GM21619 (cell line): ENCODE data around the gene OVCH2.
"Not testable (repeated sequence)": the region's sequence is repeated elsewhere in the genome, so short reads cannot be mapped to it uniquely, and the experiment has no call there.

Source experiments
- ATAC-seq: cut with Tn5 transposase; IDR thresholded peaks from one replicate; pipeline ENCODE4 v1.9.1; 2021; ENCODE audit not compliant: unreplicated experiment

The OVCH2 gene

GRCh38 chr11:7706377-7706776, at the start of gene OVCH2:
TSS of gene OVCH2 (minus strand) at chr11:7706477. CDS start at chr11:7706394, 83 bp downstream.
- ATAC-seq: no peak

DNA sequence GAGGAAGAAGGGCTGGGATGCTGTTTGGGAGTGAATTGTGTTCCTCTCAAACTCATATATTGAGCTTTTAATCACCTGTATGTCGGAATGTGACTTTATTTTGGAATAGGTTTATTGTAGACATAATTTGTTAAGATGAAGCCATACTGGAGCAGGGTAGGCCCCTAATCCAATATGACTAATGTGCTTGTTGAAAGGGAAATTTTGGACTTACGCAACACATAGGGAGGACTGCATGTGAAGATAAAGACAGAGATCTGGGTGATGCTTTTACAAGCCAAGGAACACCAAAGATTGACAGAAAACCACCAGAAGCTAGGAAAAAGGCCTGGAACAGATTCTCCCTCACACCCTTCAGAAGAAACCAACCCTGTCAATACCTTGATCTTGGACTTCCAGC, 43.2 kb upstream of the OVCH2 start:
- no peak for ATAC-seq

DNA sequence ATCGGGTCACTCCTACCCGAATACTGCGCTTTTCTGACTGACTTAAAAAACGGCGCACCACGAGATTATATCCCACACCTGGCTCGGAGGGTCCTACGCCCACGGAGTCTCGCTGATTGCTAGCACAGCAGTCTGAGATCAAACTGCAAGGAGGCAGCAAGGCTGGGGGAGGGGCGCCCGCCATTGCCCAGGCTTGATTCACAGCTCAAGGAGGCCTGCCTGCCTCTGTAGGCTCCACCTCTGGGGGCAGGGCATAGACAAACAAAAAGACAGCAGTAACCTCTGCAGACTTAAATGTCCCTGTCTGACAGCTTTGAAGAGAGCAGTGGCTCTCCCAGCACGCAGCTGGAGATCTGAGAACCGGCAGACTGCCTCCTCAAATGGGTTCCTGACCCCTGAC, 28.5 kb upstream of the OVCH2 start:
- not testable (repeated sequence) for ATAC-seq

GRCh38 chr11:7714786-7715185, 8.5 kb upstream of the OVCH2 start:
- ATAC-seq: no peak

GRCh38 chr11:7703740-7704139, 2.5 kb downstream of the OVCH2 start:
- ATAC-seq: no peak

GRCh38 chr11:7696424-7696823, 9.9 kb downstream of the OVCH2 start:
- ATAC-seq: no peak

DNA sequence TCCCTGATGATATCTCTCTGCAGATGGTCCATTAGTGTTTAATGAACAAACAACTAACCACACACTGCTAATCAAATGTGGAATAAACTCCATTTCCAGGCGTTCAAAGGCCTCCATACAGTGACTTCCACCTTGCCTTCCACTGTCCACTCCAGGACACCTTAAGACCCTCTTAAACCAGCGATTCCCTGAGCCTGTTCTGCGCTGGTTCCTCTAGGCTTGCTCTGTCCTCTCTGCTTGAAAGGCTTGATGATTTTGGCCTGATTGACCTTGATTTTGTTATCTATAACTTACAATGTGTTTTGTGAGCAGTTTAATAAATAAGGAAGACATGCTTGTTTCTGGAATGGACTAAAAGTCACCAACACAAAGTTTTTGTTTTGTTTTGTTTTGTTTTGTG, 12.0 kb downstream of the OVCH2 start:
- no peak for ATAC-seq

GRCh38 chr11:7692426-7692825, 13.9 kb downstream of the OVCH2 start:
- ATAC-seq: no peak

DNA sequence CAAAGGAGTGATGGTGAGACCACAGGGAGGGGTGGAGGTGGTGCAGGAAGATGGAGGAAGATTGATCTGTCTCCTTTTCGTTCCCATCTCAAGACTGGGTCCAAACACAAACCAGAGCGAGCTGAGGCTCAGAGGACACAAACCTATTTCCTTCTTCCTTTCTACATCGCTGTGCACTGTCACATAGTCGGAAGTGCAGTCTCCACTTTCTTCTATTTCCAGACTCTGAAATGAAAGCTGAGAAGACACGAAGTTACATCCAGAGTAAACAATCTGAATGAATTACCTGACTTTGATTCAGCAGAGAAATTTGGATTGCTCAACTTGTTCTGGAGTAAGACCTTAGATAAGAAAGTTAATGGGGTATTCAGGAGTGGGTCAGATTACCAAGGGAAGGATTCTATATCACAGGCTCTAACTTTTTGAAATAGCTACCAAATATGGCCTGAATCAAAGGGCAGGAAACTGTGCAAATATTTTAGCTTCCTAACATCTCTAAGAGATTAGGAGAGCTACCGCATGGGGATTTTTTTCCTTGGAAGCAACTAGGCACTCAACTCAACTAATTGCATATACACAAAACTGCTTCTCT, 14.4 kb downstream of the OVCH2 start:
- ATAC-seq: no peak

GRCh38 chr11:7690648-7691047, 15.6 kb downstream of the OVCH2 start:
- ATAC-seq: no peak

DNA sequence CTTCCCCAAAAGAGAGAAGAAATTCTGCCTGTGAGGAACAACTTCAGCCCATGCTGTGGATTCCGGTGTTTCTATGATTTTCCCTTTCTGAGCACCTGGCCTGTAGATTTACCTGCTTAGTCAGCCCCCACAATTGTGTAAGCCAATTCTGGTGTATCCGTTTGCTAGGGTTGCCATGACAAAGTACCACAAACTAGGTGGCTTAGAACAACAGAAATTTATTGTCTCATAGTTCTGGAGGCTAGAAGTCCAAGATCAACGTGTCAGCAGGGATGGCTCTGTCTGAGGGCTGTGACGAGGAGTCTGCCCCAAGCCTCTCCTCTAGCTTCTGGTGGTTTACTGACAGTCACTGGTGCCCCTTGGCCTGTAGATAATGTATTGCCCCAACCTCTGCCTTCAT, 17.0 kb downstream of the OVCH2 start:
- no peak for ATAC-seq

DNA sequence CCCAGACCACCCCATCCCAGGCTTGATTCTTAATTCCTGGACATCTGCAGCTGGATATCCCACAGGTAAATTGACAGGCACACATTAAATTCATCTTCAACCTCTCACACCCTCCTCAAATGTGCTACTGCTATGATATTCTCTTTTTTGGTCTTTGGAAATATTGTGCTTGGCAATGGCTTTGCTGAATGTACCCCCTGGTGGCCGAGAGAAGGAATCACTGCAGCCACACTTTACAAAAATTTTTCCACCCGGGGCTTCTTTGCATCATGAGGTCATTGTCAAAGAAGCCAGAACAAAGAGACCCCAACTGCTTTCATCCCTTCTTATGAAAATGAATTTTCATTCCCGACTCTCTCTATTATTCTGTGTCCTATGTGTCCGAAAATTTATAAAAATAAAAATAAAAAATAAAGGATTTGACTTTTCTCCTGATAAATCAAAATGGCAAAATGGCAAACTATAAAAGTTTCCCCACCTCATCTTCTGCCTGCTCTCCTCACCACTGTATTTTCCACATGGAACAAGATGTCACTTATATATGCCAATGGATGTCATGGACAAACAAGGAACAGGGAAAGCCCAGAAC, 17.9 kb downstream of the OVCH2 start:
- peak; percentile 75 for ATAC-seq

DNA sequence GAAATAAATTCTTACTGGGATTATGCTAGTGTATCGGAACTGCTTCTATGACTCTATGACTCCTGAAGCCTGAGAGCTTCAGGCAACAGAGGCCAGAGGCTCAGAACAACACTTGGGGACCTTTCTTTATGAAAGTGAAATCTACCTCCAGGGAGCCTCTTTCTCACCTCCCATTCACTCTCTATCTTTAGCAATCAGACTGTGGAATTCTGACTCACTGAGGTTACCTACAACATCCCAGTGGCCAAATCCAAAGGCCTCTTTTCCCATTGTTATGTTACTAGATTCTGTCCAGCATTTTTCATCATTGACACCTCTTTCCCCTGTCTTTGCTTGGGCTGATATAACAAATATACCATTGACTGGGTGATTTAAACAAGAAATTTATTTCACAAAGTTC, 18.9 kb downstream of the OVCH2 start:
- ATAC-seq: no peak

- no peak for ATAC-seq
Measured at GRCh38 chr11:7686761-7687160, 19.5 kb downstream of the OVCH2 start.

DNA sequence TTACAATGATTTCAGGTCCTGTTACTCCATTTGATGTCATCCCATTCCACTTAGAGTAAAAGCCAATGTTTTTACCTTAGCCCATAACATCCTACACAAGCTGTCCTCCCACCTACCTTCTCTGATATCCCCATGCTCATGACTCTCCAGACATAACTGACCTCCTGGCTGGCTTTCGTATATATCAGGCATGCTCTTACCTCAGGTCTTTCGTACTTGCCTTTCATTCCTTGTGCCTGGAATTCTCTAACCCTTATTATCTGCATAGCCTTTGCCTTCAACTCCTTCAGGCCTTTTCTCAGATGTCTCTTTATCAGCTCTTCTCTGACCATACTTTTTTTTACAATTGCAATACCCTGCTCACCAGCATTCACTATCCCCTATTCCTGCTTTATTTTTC, 22.7 kb downstream of the OVCH2 start:
- no peak for ATAC-seq

DNA sequence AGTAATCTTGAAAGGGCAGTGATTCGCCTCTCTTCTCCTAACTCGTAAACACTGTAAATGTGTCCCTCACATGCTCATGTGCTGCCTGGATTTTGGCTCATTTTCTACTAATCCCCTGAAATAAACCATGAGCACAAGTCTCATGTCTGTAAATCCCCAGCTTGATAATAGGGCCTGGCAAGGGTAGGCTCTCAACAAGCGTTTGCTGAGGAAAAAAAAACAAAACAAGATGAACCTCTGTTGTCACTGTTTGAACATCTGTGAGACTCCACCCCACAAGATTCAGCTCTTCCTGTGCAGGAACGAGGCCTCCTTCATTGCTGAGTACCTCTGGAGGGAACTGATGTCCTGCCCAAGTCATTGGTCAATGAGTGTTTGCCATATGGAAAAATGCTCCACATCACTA, 28.5 kb downstream of the OVCH2 start:
- no peak for ATAC-seq

DNA sequence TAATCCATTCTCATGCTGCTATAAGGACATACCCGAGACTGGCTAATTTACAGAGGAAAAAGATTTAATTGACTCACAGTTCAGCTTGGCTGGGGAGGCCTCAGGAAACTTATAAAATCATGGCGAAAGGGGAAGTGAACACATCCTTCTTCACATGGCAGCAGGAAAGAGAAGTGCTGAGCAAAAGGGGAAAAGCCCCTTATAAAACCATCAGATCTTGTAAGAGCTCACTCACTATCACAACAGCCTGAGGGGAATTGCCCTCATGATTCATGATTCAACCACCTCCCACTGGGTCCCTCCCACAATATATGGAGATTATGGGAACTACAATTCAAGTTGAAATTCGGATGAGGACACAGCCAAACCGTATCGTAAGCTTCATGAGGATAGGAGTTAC, 29.2 kb downstream of the OVCH2 start:
- ATAC-seq: no peak

DNA sequence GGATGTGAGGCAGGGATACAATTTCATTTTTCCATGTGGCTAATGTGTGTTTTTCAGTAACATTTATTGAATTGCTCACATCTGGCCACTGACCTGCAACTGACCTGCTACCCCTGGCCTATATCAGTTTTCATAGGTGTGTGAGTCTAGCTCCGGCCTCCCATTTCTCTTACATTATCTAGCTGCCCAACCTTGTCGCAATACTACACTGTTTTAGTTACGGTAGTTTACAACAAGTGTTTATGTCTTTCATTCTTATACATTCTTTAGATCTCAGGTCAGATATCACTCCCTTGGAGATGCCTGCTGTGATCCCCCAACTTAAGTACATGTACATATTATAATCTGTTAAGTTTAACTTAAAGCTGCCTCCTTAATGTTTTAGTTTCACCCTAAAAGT, 30.6 kb downstream of the OVCH2 start:
- no peak for ATAC-seq

GRCh38 chr11:7673724-7674434, 32.4 kb downstream of the OVCH2 start:
- peak; percentile 21 for ATAC-seq

DNA sequence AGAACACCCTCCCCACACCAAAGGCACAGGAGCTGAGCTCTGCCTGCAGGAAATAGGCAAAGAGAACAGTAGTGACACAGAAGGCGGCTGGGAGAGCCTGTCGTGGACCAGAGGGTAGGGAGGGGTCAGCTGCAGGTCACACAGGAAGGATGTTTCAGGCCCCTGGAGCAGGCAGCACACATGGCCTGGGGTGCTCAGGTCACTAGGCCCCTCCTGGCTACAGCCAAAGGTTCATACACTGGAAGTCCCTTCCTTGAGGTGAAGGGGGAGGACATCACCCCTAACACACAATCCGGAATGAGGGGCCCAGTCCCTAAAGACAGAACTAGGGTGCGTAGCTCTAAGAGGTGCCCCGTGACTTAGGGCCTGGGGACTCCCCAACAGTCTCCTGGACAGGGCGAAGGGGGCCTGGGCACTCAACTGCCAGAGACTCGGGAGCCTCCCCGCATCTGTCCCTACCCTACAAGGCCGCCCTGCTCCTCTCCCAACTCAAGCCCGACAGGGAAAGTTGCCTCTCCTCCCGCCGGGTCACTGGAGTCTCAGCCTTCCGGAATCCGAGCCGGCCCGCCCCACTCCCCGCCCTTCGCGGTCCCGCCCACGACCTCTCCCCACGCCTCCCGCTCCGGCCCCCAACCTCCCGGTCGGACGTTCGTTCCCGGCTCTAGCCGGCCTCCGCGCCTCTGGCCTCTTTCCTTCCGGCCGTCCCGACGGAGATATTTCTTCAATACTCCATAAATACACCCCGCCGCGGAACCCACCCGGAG, 33.1 kb downstream of the OVCH2 start, which contains the start of gene CYB5R2:
Gene CYB5R2, minus strand, starts transcription at position 541 of the 764 bp plus-strand sequence. CDS start 675 bp downstream, outside the sequence.
- ATAC-seq: peak; percentile 33

GRCh38 chr11:7672276-7672959, 33.9 kb downstream of the OVCH2 start:
- ATAC-seq: peak; percentile 13
